Sciatic nerve (tissue), 2 donors: ENCODE measurements around the gene SALL3. TPM values are rescaled to one million over a fixed set of nuclear protein-coding genes. Genes with fewer than 3 reads are reported as not detected.

ENCODE experiments used
- ATAC-seq: fragments of 200-7000 bp; cut with Tn5 transposase; one replicate; pipeline ENCODE4 v1.9.1; 2020; ENCODE audit warnings: mild to moderate bottlenecking, moderate library complexity
- DNase-seq: peaks from one replicate; pipeline ENCODE4 v3.0.0-alpha.2; 2020; ENCODE audit warnings: low spot score
- intact Hi-C: fragments of 100-400 bp; cut with DNase I; formaldehyde crosslinking; loops from one replicate; pipeline ENCODE4 v1.14.2; 2022
- total RNA-seq: library from RNA; stranded (reverse); fragmentation: NEBNext Ultra II Directional; extraction: Animal tissue kit (Norgen Biotek cat#: 25700); gene quantifications from one replicate; pipeline ENCODE4 v1.2.1, GENCODE V29; 2021
- donor health status: DM: no; HTN: no; CAD: no.
- donor health status: DM: no; HTN: no; CAD: no.

SALL3 gene
- total RNA-seq, 1 donor from 2014 or later = 0.09 TPM

GRCh38 chr18:78977637-78978348 lies 1.8 kb upstream of the SALL3 start:
- ATAC-seq (no peak), DNase-seq (no peak)
- intact Hi-C loops = no loop called here

GRCh38 chr18:78978349-78979055 lies 1.1 kb upstream of the SALL3 start:
- DNase-seq (no peak), ATAC-seq (no peak)
- intact Hi-C loops = no loop called here

DNA sequence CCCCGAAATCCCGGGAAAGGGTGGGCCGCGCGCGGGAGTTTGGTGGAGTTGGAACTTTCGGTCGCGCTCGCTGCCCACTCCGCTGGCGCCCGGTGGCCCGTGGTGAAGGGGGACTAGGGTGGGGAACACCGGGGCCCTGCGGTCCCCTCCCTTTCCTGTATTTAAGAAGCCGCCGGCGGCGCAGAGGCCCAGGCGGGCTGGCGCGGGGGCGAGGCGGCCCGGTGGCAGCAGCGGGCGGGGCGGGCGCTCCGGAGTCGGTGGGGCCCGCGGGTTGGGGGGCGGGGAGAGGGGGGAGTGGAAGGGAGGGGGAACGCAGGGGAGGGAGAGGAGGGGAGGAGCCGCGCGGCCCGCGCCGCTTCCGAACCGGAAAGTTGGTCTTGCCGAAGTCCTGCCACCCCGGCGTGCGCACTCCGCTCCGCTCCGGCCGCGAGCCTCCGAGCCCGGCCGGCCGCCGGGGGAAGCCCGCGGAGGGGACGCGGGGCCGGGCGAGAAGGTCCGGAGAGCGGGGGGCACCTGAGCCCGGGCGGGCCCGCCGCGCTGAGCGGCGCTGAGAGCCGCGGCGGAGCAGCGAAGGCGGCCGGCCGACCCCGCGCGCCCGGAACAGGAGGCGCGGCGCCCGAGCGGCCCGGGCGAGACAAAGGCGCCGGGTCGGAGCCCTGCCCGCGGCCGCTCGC lies 425 bp upstream of the SALL3 start:
- intact Hi-C loops = no loop called here
- ATAC-seq = no peak
- DNase-seq = no peak

DNA sequence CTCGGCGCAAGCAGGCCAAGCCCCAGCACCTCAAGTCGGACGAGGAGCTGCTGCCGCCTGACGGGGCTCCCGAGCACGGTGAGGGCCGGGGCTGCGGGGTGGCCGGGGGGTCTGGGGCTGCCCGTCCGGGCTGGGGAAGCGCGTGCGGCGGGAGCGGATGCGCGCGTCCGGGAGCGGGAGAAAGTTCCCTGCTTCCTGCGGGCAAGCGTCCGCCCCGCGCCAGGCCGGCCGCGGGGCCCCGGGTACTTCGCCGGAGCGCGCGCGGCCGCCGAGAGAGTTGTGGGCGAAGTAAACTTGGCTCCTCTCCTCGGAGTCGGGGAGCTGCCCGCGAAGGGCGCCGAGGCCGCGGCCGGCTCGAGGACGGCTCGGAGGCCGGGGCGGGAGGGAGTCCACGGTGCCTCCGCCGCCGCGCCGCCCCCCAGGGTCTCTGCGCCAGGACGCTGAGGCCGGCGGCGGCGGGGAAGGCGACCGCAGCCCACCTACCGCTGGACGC lies 707 bp downstream of the SALL3 start:
- intact Hi-C loops = loop anchor here (10.0 kb wide), 1 partner anchor 906 kb away; no protein-coding TSS in a partner anchor
- DNase-seq (no peak), ATAC-seq (no peak)

GRCh38 chr18:78980777-78981380 lies 1.3 kb downstream of the SALL3 start:
- intact Hi-C loops = loop anchor here (10.0 kb wide), 1 partner anchor 906 kb away; no protein-coding TSS in a partner anchor
- DNase-seq (no peak), ATAC-seq (no peak)

DNA sequence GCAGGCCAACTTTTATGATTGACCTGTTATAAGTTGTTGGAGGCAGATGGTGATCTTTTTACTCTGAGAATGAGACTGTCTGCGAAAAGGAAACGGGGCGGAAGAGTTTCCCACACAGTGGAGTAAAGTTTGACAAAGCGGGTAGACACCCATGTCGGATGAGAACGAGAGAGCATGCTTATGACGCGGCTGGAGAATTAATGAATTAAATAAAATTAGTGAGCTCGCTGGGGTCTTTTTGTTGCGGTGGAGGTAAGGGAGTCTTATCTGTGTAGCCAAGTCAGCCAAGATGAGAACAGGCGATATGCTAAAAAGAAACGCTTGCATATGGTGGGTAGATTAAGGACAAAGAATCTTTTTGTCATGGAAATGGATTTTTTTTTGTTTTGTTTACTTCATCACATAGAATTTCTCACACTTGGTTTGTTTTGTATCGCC lies 1.8 kb downstream of the SALL3 start:
- no peak for ATAC-seq
- intact Hi-C loops = loop anchor here (10.0 kb wide), 1 partner anchor 907 kb away; no protein-coding TSS in a partner anchor

DNA sequence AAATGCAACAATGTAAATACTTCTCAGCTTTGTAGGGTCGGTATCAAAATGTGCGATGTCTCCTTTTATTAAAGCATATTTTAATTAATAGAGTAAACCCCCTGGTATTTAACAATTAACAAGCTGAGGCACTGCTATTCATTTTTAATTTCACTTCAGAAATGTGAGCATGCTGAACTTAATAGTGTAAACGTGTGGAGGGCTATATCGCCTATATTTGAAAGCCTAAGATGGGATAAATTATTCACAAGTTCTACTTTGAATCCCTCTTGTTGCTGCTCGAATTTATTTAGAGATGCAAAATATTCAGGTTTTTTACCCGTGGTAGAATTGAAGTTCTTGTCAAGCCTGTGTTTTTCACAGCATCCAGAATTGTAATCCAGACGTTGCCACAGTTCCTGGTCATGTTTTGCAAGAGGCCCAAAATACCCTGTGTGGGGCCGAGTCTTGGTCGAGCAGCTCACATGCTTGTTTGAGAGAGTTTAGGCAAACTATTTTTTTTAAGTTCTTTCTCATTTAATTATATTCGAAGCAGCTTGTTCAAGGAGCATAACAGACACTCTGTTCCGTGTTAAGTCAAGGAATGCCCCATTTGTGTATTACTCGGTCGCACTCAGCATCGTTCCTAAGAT lies 2.5 kb downstream of the SALL3 start:
- intact Hi-C loops = loop anchor here (10.0 kb wide), 1 partner anchor 907 kb away; no protein-coding TSS in a partner anchor
- no peak for DNase-seq
- no peak for ATAC-seq

More for the DNA sequence above, 1.8 kb downstream of the SALL3 start:
- DNase-seq = no peak

- no peak for DNase-seq
- intact Hi-C loops = loop anchor here (10.0 kb wide), 1 partner anchor 909 kb away; no protein-coding TSS in a partner anchor
- ATAC-seq = no peak
These were observed 3.9 kb downstream of the SALL3 start for GRCh38 chr18:78983512-78983911.

GRCh38 chr18:78984941-78985784 lies 5.5 kb downstream of the SALL3 start:
- intact Hi-C loops = loop anchor here (10.0 kb wide), 1 partner anchor 910 kb away; no protein-coding TSS in a partner anchor
- no peak for ATAC-seq
- DNase-seq = no peak

DNA sequence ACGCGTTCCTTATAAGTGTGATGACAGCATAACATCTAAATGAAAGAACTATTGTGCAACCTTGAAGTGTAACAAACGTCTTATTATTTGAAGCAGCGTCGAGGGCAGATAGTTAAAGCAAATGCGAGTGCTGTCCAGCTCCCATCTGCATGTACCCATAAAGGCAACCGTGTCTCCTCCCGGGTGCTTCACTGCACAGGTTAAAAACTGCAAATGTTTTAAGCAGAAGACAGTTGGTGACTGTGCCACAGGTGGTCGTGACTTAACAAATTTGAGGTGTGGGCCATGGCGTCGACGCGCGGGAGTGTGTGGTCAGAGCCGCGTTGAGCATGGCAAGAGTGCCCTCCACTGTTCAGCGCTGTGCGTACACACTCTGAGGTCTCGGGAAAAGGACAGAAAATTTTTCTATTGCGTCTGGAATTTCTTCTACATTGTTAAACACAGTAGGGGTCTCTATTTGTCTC lies 6.4 kb downstream of the SALL3 start:
- no peak for DNase-seq
- intact Hi-C loops = loop anchor here (10.0 kb wide), 1 partner anchor 911 kb away; no protein-coding TSS in a partner anchor
- peak; percentile 44 for ATAC-seq

DNA sequence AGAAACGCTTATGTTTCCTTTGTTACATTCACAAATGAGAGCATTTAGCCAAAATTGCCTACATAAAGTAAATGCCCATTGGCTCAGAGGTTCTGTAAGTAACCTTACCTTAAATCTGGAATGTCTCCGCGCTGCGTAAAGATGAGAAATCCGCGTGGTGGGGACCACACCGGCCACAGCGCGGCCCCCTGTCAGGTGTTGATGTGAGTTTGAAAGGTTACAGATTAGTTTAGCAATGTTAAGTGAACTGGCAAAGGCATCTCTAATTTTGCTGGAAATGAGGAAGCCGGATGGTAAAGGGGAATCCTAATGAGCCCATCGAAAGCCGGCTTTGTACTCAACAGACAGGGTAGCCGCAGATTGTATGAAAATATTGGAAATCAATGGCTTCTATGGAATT lies 11.8 kb downstream of the SALL3 start:
- intact Hi-C loops = no loop called here
- no peak for ATAC-seq
- DNase-seq = no peak

GRCh38 chr18:78992041-78993011 lies 12.7 kb downstream of the SALL3 start:
- DNase-seq (no peak), ATAC-seq (no peak)
- intact Hi-C loops = no loop called here

GRCh38 chr18:78993014-78993926 lies 13.7 kb downstream of the SALL3 start:
- intact Hi-C loops = no loop called here
- ATAC-seq (no peak), DNase-seq (no peak)

- intact Hi-C loops = no loop called here
- ATAC-seq (no peak), DNase-seq (no peak)
These were observed 14.4 kb downstream of the SALL3 start for GRCh38 chr18:78994000-78994399.

DNA sequence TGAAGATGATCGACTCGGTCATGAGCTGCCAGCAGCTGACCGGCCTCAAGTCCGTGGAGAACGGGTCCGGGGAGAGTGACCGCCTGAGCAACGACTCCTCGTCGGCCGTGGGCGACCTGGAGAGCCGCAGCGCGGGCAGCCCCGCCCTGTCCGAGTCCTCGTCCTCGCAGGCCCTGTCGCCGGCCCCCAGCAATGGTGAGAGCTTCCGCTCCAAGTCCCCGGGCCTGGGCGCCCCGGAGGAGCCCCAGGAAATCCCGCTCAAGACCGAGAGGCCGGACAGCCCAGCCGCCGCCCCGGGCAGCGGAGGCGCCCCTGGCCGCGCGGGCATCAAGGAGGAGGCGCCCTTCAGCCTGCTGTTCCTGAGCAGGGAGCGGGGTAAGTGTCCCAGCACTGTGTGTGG lies 14.9 kb downstream of the SALL3 start:
- no peak for DNase-seq
- intact Hi-C loops = no loop called here
- no peak for ATAC-seq
